GM19455 (cell line): Measurements from ENCODE around the gene CIPC.

Experiments used
- ATAC-seq: cut with Tn5 transposase; IDR thresholded peaks from one replicate; pipeline ENCODE4 v1.9.1; 2021; ENCODE audit not compliant: unreplicated experiment

Gene CIPC

DNA sequence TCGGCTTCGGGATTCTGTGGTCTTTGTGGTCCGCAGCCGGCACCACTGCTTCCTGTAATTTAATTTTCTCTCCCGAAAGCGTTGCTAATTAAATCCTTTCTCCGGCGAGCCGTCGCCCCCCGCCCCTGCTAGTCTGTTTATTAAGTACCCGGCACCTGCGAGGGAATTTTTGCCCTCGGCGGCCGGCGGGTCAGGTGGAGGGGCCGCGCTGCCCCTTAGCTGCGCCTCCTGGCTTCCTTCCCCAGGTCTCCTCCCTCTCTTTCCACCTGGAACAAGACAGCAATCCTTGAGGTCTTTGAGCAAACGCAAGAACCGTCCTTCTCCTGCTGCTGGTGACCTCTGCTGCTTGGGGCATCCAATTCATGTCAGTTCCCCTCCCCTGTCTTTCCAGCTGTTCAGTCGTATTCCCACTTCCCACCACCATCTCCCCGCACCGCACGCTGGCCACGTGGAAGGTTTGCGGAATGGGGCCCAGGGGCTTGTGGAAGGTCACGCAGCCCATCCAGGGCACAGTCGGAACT is 27.3 kb downstream of the CIPC start:
- ATAC-seq: no peak

DNA sequence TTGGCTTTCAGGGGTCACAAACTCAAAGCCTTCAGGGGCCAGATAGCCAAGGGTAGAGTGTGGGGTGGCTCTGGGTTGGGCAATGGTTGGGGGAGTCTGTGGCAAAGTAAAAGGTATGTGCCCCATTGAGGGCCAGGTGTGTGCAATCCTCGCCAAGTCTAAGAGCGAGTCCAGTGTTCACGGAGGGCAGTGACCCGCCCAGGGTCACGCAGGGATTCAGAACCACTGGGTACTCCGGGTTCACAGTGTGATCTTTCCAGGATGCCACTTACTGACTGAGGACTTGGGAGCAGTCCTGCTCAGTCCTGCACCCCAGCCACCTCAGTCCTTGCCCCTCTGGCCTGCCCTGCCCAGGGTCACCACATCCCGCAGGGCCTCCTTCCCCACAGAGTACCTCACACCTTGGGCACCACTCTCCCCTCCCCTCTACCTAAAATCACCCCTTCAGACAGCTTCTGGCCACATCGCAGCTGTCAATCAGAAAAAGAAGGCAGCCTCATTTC is 27.8 kb downstream of the CIPC start:
- ATAC-seq: no peak

DNA sequence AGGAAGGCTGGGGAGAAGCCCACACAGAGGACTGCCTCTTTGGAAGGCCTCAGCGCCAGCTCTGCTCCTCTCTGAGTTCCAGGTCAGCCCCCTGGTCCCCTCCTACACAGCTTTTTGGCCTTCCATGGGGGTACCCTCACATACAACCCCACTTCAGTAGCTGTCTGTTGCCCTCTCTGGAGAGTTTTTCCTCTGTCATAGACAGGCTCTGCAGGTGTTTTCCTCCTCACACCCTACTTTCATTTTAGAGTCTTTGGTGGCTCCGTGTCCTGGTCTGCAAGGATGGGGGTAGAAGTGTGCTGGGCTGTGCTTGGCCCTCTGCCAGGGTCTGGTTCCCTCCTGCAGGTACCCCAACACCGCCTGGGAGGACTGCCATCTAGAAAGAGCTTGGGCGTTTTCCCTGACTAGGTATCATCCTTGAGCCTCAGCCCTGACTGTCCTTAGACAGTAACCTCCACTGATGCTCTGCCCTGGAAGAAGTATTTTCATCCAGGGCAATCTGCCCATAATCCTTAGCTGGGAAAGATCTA is 28.5 kb downstream of the CIPC start:
- no peak for ATAC-seq

DNA sequence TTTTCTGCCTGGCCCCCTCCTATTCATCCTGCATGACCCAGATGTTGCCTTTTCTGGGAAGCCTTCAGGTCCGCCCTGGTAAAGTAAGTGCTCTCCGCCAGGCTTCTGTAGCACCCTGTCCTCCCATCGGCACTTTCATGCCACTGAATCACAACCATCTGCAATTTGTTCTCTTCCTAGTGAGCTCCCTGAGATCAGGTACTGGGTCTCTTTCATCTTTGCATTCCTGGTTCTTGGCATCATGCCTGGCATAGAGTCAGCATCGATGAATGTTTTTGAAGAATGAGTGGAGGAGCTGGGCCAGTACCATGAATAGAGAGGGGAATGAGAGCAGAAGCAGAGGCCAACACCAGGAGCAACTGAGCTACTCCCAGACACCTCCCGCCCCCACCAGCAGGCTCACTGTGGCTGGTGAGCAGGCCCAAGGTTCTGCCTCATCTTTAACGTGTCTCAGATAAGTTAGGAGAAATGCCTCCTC is 30.4 kb downstream of the CIPC start:
- ATAC-seq: no peak

DNA sequence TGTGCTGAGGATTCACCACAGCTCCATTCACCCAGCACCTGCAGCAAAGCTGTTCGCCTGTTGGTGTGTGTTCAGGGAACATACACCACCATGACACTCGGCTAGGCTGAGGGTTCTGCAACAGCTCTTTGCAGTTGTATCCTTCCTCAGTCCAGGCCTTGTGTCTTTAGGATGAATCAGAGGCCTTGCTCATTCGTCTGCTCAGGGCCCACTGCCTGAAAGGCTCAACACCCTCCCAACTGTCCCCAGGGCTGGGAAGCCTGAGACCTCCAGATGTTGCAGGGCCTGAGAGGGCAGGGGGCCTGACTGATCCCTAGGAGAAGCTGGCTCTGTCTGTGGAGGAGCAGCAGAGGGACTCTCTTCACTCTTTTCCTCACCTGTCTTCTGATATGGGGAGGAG is 32.3 kb downstream of the CIPC start:
- ATAC-seq: no peak

DNA sequence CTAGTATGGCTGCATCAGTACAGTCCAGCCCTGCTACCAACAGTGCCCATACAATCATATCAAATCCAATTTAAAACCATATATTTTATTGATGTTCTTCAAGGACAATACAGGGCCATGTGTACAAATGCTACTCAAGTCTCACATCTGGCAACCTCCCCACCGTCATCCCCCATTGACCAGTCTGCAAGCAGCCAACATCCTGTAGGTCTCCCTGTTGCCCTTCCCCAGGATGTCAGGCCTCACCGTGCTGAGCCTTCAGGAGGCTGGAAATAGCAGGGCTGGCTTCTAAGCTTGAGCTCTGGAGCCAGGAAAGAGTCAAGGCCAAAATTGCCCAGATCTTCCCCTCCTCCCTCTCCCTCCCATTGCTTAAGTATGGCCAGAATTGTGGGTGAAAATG is 33.1 kb downstream of the CIPC start:
- no peak for ATAC-seq

DNA sequence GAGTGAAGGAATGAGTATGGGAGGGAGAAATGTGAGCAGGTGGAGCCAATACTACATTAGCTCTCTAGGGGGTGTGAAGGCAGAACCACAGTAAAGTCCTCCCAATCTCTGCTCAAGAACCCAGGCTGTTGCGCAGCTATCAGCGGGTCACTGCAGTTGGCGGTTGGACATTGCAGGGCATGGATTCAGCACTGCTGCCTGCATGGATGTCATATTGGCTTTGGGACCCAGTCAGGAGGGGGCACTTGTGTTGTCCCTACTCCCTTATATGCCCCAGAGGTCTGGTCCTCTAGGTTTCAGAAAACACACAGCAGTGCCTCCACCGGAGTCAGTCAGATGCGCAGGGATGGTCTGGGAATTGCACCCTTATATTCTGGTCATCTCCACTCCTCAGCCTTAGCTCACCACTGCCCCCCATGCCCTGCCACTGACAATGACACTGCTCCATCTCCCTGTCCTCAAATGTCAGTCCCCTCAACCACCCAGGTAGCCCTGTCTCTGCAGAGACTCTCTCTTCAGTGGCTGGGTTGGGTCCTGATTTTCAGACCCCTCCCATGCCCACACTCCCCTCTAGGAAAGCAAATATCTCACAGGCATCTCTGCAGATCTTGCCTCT is 33.9 kb downstream of the CIPC start:
- ATAC-seq: no peak

DNA sequence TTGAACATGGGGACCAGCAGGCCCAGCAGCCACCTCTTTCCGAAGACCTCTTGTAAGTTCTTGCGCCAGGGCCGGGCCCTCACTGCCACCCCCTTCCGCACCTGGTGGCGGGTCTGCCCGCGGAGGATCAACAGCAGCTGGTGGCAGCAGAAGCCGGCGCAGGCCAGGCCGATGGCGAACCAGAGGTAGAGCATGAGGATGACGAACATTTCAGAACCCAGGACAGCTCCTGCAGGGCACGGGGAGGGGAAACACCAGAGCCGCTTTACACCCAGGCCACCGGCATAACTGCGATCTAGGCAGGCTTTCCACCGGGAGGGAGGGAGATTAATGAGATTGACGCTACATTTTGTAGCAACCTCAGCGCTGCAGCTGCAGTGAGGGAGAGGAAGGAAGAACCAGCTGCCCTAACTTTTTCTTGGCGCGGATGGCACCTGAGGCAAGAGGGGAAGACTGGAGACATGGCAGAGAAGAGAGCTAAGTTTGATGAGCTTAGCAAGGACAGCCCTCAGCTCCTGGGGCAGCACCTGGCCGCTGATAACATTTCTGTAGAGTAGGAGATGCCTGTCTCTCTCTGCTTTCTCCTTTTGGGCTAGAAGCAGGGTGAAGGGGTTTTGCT is 35.8 kb downstream of the CIPC start:
- no peak for ATAC-seq

DNA sequence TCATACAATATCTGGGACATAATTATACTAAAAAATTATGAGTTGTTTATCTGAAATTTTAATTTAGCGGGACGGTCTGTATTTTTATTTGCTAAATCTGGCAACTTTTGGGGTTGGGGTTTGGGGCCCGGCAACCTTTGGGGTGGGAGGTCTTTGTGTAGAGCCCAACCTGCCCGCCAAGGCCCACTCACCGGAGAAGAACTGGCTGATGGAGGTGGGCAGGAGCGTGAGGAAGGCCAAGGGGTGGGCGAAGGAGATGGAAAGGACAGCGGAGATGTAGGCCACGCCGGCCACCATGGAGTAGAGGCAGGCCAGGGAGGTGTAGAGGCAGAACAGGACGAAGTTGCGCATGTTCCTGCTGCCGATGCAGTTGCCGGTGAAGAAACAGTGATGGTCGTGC is 41.0 kb downstream of the CIPC start:
- ATAC-seq: no peak

DNA sequence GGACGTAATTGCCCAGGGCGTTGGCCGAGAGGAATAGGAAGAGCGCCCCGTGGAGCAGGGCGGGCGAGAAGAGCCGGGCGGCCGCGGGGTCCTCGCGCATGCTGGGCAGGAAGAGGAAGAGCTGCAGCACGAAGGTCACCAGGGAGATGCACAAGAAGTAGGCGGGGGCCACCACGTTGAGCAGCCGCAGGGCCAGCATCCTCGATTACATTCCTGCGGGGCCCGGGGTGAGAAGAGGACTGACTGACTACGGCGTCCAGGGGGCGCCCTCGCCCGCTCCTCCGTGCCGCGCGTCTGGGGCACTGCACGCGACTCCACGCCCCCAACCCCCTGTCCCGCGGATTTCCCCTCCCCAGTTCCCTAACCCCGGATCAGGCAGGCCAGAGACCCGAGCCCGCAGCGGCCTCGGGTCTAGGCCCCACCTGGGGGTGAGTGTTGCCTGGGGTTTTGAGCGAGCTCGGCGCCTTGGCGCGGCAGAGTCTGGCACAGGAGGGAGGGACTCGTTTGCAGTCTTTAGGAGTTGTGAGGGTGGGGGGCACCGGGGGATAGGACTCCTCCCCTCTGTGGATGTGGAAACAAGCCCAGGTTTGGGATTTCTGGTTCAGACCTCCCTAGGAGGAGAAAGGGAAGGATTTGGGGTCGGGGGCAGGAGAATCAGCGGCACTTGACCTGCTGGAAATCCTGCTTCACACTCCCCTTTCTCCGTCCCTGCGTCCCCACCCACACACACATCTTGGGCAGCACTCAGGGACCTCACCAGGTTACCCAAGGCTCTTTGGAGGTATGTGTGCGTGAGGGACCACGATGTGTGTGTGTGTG is 41.7 kb downstream of the CIPC start:
- no peak for ATAC-seq

DNA sequence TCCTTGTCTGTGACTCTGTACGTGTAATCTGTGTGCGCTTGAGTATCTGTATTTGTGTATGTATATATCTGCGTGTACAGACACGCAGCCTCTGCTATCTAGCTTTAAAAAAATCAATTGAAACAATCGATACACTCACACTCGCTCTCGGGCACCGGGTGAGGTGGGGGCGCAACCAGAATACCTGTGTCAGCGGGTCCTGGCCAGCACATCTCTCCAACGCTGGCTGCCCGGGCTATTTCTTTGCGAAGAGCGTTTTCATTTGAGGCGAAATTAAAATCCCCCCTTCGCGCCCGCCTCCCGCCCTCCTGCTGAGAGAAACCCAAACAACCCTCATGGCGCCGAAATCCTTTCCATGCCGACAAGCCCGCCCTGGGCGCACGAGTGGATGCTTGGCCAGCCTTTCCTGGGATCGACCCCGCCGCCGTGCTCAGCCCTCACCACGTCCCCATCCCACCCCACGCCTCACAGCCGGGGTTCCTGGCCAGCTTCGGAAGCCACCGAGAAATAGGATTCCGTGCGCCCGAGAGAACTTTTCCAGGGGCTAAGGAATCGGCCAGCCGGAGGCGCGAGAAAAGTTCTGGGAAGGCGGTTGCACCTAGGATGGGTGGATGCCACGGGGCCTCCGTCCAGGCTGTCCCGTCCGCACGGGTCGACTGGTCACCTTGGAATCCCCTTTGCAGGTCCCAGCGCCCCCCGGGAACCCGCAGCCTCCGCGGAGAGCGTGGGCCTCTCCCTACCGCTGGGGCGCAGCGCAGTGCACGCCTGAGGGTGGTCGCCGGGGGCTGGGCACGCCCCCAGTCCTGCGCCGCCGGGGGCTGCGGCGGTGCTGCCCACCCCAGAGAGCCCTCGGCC is 42.5 kb downstream of the CIPC start:
- no peak for ATAC-seq

DNA sequence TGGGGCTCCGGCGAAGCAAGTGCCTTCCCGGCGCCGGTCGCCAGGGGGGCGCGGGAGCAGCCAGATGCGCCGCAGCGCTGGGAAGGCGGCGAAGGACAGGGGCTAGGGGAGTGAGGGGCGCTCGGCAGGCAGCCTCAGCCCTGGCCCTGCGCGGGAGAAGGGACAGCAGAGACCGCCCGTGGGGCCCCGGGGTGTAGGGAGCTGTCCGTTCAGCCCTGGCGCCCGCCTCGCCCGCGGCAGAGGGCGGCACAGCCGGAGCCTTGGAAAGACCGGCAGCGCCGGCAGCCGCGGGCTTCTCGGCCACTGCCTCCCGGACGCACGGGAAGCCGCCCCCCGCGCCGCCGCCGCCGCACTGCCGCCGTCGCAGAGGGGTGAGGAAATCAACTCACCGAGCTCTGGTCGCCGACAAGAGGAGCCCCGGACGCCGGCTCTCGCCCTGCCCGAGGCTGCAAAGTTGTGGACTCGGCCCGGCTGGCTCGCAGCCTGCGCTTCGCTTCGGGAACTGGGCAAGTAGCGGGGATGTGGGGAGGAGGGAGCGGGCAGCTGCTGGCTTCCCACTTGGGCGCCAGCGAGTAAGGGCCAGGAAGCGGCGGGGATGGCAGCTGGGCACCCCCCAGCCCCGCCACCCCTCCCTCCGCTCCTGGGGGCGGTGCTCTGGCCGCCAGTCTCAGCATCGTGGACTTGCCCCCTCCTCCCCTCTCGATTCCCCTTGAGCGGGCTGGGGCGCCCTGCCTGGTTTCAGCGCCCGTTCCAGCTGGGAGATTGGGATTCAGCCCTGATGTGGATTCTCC is 43.4 kb downstream of the CIPC start, which contains the start of gene ZDHHC22:
Gene ZDHHC22, minus strand, starts transcription at position 578 of the 791 bp plus-strand sequence. CDS start 2,053 bp downstream, outside the sequence.
- no peak for ATAC-seq

DNA sequence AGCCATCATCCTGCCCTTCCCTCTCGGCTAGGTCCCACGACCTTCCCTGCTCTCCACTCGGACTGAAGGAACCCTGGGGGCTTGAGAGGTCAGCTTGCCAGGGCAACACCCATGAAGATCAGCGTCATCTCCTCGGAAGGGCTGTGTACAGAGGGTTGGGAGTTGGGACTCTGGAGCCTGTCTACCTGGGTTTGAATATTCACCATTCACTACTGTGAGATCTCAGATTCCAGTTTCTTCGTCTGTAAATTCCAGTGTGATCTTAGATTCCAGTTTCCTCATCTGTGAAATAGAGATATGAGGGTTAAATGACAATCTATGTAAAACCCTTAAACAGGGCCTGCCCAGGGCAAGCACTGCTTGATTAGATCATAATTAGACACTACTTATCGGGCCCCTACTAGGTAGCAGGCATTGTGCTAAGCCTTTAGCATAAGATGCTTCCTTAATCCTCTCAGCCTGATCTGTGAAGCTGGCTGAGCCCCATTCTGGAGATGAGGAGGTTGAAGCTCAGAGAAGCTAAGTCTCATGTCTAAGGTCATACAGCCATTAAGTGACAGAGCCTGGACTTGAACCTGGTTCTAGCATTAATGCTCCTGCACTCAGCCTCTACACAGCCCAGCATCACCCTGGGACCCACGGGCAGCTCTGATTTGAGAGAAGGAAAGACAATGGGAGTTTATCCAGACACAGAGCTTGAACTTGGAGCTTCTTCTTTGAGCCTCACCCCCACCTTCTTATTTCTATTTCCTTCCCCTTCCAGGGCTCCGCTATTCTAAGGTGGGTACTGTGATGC is 44.1 kb downstream of the CIPC start:
- ATAC-seq: no peak

DNA sequence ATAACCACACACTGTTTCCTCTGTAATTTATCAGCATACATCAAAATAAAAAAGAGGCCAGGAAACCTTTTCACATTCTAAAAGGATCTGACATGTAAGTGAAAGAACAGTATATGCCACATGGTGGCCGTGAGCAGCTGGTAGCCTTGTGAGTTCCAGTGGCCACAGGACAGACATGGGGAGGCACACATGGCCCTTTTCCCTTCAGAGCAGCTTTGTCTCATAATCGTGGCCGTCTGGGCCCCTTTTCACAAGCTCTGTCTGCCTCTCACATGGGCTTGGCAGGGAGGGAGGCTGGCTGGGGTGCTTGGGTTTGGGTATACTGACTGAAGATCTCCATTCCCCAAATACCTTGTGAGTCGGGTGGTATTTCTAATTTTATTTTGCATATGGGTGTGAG is 45.0 kb downstream of the CIPC start:
- no peak for ATAC-seq

DNA sequence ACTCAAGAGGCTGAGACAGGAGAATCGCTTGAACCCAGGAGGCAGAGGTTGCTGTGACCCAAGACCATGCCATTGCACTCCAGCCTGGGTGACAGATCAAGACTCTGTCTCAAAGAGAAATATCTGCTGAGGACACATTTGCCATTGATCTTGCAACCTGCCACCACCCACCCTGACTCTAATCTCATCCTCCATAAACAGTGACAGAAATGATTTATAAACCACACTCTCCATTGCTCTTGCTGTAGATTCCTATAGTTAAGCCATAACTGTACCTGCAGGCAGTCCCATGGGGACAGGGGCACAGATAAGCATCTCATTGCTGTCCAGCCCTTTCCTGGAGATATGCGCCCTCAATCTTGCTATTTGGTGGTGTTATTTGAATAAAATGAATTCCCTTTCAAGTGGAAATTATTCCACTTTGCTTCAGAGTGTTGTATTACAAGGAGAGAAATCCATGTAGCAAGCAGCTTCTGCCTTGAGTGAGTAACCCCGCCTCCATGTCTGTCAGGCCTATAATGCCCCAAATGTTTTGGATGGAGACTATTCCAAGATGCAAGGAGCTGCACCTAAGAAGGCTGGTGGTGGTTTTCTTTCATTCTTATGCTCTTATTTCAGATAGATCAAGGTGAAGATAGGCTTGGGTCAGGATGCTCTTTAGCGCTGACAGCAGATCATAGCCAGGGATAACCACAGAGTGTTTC is 46.5 kb downstream of the CIPC start:
- ATAC-seq: no peak

DNA sequence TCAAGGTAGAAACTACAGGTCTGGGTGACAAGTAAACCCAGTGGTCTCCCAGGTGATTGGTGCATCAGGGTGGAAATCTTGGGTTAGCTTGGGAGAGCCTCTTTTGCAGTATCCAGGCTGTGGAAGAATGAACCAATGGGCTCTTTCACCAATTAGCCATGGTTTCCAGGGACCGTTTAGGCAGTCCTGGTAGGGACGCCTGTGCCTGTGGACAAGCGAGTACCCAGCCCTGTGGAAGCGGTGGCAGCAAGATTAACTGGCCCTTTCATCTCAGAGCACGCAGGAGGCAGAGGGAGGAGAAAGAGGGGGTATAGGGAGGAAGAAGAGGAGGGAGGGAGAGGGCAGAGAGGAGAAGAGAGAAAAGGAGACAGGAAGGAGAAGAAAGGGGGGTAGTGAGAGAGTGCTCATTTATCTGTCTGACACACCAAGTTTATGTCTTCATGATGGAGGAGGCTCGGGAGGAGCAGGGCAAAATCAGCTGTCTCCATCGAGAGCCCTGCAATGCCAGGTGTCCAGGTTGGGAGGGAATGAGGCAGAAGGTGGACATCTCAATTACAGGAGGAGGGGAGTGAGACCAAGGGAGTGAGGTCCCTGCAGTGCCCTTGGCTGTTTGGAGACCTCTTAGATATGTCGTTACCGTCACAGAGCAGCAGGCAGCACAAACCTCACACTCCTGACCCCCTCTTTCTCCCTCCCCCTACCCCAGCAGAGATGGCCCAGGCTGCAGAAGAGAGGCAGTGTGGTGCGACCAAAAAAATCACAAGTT is 48.1 kb downstream of the CIPC start:
- ATAC-seq: no peak

DNA sequence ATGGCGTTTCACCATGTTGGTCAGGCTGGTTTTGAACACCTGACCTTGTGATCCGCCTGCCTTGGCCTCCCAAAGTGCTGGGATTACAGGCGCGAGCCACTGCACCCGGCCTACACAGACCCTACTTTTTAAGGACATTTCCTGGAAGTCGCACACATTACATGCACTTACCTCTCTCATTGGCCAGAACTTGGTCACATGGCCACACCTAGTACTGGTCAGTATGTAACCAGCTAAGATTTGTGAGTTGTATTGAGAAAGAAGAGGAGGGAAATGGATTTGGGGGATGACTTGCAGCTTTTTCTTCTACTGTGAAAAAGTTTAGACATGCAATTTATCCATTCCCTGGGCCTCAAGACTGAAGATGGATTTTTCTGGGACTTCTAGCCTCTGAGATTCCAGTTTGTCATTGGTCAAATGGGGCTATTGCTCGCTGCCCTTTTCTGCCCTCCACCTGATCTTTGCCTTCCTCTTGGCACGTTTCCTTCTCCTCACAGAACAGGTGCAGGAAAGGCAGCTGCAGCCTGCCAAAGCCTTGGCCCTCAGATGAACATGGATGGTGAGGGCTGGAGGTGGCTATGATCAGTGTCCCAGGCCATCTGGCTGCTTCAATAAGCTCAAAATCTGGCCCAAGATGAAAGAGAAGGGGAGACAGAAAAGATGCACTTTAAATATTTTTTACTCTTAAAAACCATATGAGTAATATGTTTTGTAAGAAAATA is 50.6 kb downstream of the CIPC start:
- no peak for ATAC-seq
